GM19351 (cell line): Measurements from ENCODE around the gene KCNC1.

Source experiments
- ATAC-seq: cut with Tn5 transposase; IDR thresholded peaks from one replicate; pipeline ENCODE4 v1.9.1; 2021; ENCODE audit warnings: mild to moderate bottlenecking, moderate library complexity; ENCODE audit not compliant: unreplicated experiment

The KCNC1 gene

GRCh38 chr11:17751558-17751957 is 17.0 kb downstream of the KCNC1 start:
- ATAC-seq, result no peak

GRCh38 chr11:17752144-17752543 is 17.6 kb downstream of the KCNC1 start:
- ATAC-seq, result no peak

- ATAC-seq, result no peak
These were observed 18.6 kb downstream of the KCNC1 start for GRCh38 chr11:17753153-17753552.

- ATAC-seq, result no peak
These were observed 19.1 kb downstream of the KCNC1 start for GRCh38 chr11:17753641-17754040.

GRCh38 chr11:17755891-17756290 is 21.3 kb downstream of the KCNC1 start:
- no peak for ATAC-seq

- peak; percentile 63 for ATAC-seq
These were observed 25.8 kb downstream of the KCNC1 start for GRCh38 chr11:17760102-17761029.

- peak; percentile 88 for ATAC-seq
These were observed 27.9 kb downstream of the KCNC1 start for GRCh38 chr11:17762309-17762974.

GRCh38 chr11:17763244-17763643 is 28.7 kb downstream of the KCNC1 start:
- ATAC-seq, result no peak

- ATAC-seq, result no peak
These were observed 29.1 kb downstream of the KCNC1 start for GRCh38 chr11:17763703-17764102.

- ATAC-seq, result no peak
These were observed 30.1 kb downstream of the KCNC1 start for GRCh38 chr11:17764446-17765218.

GRCh38 chr11:17765356-17766072 is 30.9 kb downstream of the KCNC1 start:
- no peak for ATAC-seq

- ATAC-seq, result no peak
These were observed 31.4 kb downstream of the KCNC1 start for GRCh38 chr11:17766073-17766359.

GRCh38 chr11:17766590-17766989 is 32.0 kb downstream of the KCNC1 start:
- ATAC-seq, result no peak

GRCh38 chr11:17767301-17767885 is 32.8 kb downstream of the KCNC1 start:
- no peak for ATAC-seq

- ATAC-seq, result no peak
These were observed 33.3 kb downstream of the KCNC1 start for GRCh38 chr11:17767914-17768313.

- ATAC-seq, result no peak
These were observed 34.0 kb downstream of the KCNC1 start for GRCh38 chr11:17768547-17768946.

- no peak for ATAC-seq
These were observed 34.6 kb downstream of the KCNC1 start for GRCh38 chr11:17769218-17769617.

- ATAC-seq, result no peak
These were observed 35.6 kb downstream of the KCNC1 start for GRCh38 chr11:17770048-17770652.

- ATAC-seq, result no peak
These were observed 36.3 kb downstream of the KCNC1 start for GRCh38 chr11:17770917-17771316.

- ATAC-seq, result no peak
These were observed 36.8 kb downstream of the KCNC1 start for GRCh38 chr11:17771415-17771814.
